ENCODE data around the gene CDCA4.

Gene CDCA4

GRCh38 chr14:104967386-104968152 lies 53.3 kb downstream of the CDCA4 start:
- in situ Hi-C loops (cut with HindIII; ENCODE audit: low sequenced_read_pairs) = no loop called here

GRCh38 chr14:104966981-104967385 lies 53.9 kb downstream of the CDCA4 start:
- in situ Hi-C loops (cut with HindIII; ENCODE audit: low sequenced_read_pairs) = no loop called here

GRCh38 chr14:104966261-104966865 lies 54.5 kb downstream of the CDCA4 start:
- in situ Hi-C loops (cut with HindIII; ENCODE audit: low sequenced_read_pairs) = no loop called here

GRCh38 chr14:104965561-104966231 lies 55.2 kb downstream of the CDCA4 start:
- in situ Hi-C loops (cut with HindIII; ENCODE audit: low sequenced_read_pairs) = no loop called here

GRCh38 chr14:104964546-104964945 lies 56.3 kb downstream of the CDCA4 start:
- in situ Hi-C loops (cut with HindIII; ENCODE audit: low sequenced_read_pairs) = no loop called here
